Kidney glomerular epithelial cell (primary cell): ENCODE results near the gene MAGEA2B.
"Not testable (repeated sequence)": the region's sequence is repeated elsewhere in the genome, so short reads cannot be mapped to it uniquely, and the experiment has no call there.

ENCODE experiments used
- DNase-seq: peaks from one replicate; lab custom pipeline; 2025; lab: John Stamatoyannopoulos, UW

MAGEA2B gene

GRCh38 chrX:152758918-152759317 lies 44.5 kb downstream of the MAGEA2B start, which contains the start of gene CSAG3:
CSAG3 (plus strand) TSS chrX:152759218.
- DNase-seq, result not testable (repeated sequence)

- DNase-seq, result not testable (repeated sequence)
Measured at GRCh38 chrX:152759544-152759943, 45.1 kb downstream of the MAGEA2B start.

GRCh38 chrX:152761582-152761981 lies 47.2 kb downstream of the MAGEA2B start:
- DNase-seq, result not testable (repeated sequence)

GRCh38 chrX:152766562-152766961 lies 52.1 kb downstream of the MAGEA2B start:
- DNase-seq, result not testable (repeated sequence)
